H4 (cell line): ENCODE measurements around the gene TGDS. TPM values are rescaled to one million over a fixed set of nuclear protein-coding genes. Genes with fewer than 3 reads are reported as not detected.
"Not testable (repeated sequence)": the region's sequence is repeated elsewhere in the genome, so short reads cannot be mapped to it uniquely, and the experiment has no call there.

ENCODE experiments used
- DNase-seq: peaks from one replicate; pipeline ENCODE4 v3.0.0-alpha.2; 2015; ENCODE audit warnings: low spot score
- total RNA-seq: library from RNA; depleted of rRNA; stranded (reverse); fragments of >200 nt; shearing (Covaris generic); gene quantifications from 2 replicates; pipeline ENCODE4 v1.2.3, GENCODE V29; 2014

The TGDS gene
- total RNA-seq, 1 experiment from 2014 or later = 14.4 TPM

DNA sequence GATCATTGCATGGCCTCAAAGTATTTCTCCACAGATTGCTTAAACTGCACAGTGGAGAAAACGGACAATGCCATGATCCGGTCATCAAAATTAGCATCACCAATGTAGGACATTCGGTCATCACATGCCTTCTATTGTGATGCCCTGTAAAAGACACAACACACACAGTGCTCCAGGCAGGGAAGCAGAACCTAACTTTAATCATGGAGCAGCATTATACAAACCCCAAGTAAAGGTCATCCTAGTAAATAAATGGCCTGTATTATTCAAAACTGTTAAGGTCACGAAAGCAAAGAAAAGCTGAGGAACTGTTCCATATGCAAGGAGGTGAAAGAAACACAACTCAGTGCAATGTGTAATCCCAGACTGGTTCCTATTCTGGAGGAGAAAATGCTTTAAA lies 42.2 kb downstream of the TGDS start:
- no peak for DNase-seq

DNA sequence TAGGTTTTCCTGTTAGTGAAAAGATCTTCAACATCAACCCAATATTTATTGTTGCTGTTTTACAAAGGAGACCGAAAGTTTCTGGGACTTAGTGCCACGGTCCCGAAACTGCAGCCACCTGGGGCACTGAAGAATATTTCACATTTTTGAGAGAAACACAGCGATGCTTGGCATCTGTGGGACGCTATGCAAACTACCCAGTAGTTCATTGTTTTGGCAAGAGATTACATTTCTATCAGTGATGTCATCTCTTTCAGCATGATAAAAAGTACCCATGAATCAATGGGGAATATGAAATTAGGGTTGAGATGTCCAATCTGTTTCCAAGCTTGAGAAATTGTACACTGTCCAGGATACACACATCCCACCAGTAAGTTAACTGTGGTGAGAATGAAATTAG lies 43.9 kb downstream of the TGDS start:
- DNase-seq = no peak

DNA sequence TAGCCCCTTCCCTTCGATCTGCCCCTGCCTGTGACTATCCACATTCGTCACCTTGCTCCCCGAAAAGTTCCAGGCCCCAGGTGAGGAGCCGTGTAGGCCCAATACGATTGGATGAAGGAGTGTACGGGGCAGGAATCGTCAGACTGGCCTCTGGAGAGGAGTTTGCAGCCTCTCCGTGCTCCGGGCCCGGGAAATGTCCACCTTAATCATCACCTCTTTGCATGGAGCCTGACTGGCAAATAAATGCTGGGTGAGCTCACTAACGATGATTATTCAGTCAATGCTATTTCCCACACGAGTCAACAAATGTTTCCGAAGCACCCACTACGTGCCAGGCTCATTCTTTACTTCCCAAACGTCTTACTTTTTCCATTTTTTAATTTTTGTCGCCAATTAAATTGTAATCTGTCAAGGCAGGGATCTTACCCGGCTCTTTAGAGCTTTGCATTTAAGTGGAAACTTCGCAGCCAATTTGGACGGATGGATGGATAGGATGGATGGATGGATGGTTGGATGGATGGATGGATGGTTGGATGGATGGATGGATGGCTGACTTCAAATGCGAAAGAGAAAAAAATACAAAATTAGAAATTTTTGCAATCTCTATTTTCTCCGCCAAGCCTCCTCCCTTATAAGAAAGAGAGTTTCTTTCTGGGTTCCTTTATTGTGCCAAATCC lies 45.8 kb downstream of the TGDS start:
- peak; percentile 5 for DNase-seq

DNA sequence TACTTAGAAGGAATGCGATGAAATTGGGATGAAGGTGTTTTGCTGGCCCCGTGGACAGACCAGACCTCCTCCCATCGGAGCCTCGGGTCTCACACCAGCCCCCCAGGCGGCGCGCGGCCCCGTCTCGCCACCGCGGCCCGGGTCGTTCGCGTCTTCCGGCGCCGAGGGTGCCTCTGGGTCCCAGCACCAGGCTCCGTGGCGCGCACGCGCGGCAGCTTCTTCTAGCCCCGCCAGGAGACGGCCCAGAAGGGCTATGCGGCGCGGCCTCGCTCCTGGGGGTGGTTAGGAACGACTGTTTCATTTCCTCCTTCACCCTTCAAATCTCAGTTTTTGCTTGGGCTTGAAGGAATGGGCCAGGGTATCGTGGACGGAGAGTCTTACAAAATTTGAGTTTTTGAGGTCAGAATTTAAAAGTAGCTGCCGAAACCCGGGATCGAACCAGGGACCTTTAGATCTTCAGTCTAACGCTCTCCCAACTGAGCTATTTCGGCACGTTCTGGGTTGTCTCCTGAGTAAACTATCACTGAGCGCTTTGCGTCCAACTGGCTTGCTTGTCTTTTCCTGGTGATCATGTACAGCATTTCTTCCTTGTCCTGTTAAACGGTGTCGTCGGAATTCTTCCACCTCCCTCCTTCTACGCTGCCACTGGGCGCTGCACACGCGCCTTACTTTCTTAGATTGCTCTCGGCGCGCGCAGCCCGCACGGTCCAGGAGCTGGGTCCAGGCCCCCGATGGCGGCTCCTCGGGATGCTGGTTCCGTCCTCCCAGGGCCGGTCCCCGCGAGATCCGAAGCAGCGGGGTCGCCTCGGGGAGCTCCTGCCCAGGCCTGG lies 46.5 kb downstream of the TGDS start:
- peak; percentile 88 for DNase-seq

DNA sequence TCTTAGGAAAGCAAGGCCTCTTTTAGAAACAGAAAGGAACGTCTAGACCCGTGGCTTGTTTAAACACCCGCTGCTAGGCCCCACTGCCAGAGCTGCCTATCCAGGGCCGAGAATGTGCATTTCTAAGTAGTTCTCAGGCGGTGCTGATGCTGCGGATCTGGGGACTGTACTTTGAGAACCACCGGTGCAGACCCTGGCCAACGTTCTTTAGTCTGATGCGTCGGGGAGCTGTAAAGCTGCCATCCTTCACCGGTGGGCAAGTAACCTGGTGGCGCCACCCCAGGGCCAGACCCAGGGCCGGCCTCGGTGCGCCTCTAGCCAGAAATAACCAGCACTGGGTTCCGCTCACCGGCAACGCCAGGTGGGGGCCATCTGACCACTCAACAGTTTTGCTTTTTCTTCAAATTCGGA lies 47.1 kb downstream of the TGDS start:
- DNase-seq = peak; percentile 6

DNA sequence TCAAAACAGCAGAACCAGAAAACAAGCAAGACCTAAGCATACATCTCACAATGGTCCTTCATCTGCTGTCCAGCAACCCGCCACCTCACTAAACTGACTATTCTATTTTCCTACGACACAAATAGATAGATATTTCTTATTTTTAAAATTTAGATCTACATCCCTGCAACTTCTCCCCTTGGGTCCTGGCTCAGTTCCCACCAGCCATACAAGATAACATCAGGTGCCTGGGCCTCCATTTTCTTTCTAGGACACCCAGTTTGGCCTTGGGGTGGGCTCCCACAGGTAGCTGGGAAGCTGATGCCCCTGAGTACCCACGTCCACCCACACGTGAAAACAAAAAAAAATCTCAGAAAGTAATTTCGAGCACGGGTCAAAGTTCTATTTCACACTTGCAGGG lies 47.6 kb downstream of the TGDS start:
- DNase-seq = no peak

DNA sequence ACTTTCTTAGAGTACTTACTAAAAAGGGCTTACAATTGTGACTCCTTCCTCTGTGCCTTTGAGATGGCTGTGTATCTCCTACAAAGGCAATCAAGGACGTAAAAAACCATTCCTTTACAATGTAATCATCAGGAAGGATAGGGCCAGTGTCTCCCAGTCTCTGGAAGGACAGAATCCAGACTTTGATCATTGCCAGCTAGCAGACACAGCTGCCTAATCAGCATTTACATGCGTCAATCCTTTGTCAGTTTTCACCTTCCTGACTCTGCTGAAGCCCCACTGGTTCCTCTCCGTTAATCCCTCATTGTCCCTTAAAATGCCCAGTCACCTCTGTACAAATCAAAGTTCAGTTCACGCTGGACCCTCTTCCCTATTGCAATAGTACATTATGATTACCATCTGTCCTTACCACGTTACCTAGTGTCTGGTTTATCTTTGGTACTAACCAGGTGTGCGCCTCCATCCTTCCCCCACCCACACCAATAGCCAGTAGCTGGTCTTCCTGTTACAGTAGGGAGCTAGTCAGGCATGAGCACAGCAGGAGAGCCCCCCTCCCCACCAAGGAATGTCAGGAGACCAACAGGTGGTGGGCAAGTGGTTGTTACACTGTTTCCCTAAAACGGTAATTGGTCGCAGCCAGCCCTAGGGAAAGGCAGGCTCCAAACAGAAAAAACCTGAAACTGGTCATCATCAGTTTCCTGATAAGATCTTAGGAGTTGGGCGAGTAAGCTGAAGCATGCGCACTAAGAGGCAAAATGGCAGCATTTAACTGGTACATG lies 49.7 kb downstream of the TGDS start:
- DNase-seq = no peak

DNA sequence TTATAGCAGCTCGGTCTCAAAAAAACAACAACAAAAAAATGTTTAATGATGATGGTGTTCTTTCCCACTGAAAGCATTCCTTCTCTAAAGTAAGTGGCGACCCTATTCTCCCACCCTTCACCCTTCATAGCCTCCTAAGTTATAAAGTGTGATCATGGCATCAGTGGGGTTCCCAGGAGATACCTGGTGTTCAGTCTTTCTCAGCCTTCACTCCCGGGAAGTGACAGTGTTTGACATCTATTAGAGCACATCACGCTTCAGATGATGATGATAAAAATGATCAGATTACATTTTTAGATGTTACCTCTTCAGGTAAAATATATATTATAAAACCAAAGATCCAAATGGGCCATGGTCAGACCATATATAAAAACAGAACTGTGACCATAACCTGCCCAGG lies 51.0 kb downstream of the TGDS start:
- no peak for DNase-seq

DNA sequence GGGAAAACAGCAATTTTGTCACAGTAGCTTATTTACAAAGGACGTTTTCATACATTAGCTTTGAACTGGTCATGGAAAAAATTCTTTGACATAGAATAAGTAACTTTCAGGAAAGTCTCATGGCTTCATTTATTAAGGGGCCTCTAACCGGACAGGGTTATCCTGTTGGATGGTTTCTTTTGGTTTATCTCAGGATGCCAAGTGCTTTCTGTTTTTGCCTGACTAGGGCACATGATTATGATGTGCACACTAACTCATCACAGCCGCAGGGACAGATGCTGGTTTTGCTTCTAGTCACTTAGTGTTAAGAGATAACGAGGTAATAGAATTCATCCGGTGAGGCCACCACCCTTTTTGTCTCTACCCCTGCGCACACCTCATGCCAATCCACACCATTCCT lies 53.0 kb downstream of the TGDS start:
- no peak for DNase-seq

DNA sequence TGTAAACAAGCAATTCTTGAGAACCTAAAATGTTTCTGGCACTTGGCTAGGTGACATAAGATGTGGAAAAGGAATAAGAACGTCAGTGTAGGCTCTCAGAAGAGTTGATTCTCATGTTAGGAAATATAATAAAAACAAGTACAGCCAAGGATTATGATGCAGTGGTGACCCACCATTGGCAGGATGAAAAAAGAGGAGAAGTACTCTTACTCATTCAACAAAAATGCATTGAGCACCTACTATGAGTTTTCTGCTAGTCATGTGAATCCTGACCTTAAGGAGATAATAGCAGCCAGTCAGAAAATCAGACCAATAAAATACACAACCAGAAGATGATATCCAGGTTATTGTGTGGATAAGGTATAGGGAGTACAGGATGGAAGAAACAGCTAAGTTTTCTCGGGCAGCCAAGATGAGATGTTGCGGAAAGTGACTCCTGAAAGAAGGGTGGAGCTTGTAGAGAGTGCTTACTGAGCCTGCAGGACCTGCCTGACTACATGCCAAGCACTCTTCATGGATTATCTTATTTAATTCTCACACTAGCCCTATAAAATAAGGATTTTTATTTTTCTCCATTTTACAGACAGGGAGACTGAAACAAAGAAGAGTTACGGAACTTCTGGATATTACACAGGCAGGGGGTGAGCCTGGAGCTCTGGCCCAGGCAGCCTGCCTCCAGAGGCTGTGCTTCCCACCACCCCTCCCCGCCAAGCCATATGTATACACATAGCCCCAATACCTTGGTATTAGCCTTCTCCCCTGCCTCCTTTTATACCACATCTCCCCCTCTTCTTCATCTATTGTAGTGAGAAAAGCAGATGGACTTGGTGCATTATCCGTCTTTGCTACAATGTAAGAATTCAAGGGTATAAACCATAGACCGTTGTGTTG lies 58.0 kb downstream of the TGDS start:
- no peak for DNase-seq

DNA sequence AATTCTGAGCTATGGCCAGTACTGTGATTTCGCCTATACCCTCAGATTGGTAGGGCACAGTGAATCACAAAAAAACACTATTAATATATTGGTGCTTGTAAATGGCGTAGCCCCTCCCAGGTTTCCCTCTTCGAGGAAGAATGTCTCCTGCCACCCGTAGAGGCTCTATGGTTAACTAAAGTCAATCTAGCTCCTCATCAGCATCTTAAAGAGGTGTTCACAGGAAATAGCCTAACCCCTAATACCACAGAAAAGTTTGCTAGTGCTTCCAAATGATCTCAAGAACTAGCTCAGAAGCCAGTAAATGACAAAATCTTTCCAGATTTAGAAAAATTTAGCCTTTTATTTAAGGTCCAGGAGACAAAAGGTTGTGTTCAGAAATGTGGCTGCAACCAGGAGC lies 60.2 kb downstream of the TGDS start:
- no peak for DNase-seq

DNA sequence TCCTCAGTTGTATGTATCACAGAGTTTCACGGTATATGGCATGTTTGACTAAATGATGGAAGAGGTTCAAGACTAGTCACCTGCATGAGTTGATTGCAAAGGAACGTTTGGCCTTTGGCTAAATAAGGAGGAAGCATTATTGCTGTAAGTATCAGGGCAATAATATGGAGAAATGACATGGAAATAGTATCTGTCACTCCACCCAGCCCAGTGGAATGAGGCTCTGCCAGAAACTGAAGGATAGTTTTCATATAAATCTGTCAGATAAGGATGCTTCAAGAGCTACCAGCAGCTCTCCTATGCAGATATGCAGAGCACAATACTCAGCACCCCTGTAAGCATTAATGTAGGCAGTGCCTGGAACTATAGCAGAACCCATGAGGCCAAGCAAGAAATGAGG lies 60.7 kb downstream of the TGDS start:
- DNase-seq = no peak

DNA sequence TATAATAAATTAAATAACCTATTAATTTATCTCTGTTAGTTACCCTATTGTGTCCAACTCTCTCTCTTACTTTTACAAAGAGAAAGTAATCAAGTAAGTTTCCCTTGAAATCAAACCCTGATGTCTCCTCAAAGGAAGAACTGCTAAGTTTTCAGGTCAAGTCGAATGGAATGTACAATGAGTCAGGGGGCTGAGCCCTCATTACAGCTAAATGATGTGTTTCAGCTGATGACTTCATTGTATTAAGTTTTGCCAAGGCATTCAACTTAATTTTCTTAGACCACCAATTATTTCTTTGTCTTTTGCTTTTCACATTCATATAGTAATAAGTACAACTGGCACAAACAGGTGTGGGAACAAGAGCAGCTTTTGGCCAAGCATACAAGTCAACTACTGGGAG lies 61.8 kb downstream of the TGDS start:
- no peak for DNase-seq

DNA sequence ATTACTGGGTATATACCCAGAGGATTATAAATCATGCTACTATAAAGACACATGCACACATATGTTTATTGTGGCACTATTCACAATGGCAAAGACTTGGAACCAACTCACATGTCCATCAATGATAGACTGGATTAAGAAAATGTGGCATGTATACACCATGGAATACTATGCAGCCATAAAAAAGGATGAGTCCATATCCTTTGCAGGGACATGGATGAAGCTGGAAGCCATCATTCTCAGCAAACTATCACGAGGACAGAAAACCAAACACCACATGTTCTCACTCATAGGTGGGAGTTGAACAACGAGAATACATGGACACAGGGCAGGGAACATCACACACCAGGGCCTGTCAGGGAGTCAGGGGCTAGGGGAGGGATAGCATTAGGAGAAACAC lies 63.7 kb downstream of the TGDS start:
- not testable (repeated sequence) for DNase-seq

DNA sequence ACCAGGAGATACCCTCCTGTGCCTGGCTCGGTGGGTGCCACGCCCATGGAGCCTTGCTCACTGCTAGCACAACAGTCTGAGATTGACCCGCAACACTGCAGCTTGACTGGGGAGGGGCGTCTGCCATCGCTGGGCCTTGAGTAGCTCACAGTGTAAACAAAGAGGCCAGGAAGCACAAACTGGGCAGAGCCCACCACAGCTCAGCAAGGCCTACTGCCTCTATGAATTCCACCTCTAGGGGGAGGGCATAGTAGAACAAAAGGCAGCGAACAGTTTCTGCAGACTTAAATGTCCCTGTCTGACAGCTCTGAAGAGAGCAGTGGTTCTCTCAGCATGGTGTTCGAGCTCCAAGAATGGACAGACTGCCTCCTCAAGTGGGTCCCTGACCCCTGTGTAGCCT lies 69.0 kb downstream of the TGDS start:
- DNase-seq = not testable (repeated sequence)

DNA sequence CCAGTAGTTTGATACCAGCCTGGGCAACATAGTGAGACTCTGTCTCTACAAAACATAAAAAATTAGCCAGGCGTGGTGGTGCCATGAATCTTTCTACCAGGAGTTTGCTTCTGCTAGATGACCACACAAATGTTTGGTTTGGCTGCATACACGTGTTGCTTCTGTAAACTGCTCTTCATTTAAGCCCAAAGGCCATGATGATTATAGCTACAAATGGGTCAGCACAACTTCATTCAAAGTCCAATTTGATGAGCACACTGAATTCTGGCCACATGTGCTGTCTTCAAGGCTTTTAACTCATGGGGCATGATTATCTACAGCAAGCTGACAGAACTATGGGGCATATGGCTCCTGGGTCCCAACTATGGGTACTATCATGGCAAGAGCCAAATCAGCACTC lies 70.2 kb downstream of the TGDS start:
- DNase-seq = no peak

DNA sequence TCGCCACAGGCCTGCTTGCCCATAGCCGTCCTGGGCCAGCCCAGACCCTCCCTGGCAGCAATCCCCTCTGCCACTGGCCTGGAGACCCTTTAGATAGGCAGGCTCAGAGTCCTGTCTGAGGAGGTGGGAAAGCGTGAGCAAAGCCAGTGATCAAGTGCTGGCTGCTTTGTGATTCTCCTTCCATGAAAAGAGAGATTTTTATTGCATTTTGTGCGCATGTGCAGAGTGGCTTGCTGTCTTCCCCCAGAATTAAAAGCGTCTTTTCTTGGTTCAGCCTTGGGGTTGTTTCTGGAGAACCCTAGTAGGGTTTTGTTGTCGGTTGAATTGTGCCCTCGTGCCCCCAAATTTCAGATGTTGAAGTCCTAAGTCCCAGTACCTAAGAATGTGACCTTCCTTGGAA lies 71.5 kb downstream of the TGDS start:
- no peak for DNase-seq
